DMS 273 treated with DMSO at 0.1 percent for 48 hours (cell line): ENCODE data around the gene RUSC1.
"Not testable (repeated sequence)": the region's sequence is repeated elsewhere in the genome, so short reads cannot be mapped to it uniquely, and the experiment has no call there.

Experiments used
- DNase-seq: peaks from one replicate; lab custom pipeline; 2025; lab: John Stamatoyannopoulos, UW

Gene RUSC1

DNA sequence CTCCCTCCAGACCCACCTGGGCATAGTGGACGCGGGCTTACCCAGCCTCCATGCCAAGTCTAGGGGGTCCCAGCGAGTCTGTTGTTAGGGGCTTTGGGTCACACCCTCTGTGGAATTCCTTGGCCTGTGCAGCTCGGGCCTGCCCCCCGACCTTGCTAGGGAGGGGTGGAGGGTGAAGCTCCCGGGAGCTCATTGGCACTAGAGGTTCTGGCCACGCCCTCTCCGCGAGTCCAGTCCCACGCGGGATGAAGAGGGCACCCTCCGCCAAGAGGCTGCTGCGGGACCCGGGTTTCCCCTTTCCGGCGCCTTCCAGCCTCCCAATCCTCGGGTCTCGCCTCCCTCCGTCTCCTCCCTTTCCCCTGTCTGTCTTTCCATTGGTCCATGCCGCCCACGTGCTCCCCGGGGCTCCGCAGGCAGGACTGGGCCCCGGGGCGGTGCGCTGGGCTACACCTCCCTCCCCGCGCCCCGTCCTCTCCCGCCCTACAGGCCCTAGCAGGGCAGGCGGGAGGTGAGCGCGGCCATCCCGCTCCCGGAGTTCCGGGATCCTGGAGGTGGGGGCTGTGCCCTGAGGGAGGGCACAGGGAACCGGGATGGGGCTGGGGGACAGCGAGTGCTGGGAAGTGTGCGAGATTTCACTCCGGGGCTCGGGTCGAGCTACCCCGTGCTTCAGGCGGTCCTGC lies 3.5 kb downstream of the RUSC1 start:
- peak; percentile 96 for DNase-seq

DNA sequence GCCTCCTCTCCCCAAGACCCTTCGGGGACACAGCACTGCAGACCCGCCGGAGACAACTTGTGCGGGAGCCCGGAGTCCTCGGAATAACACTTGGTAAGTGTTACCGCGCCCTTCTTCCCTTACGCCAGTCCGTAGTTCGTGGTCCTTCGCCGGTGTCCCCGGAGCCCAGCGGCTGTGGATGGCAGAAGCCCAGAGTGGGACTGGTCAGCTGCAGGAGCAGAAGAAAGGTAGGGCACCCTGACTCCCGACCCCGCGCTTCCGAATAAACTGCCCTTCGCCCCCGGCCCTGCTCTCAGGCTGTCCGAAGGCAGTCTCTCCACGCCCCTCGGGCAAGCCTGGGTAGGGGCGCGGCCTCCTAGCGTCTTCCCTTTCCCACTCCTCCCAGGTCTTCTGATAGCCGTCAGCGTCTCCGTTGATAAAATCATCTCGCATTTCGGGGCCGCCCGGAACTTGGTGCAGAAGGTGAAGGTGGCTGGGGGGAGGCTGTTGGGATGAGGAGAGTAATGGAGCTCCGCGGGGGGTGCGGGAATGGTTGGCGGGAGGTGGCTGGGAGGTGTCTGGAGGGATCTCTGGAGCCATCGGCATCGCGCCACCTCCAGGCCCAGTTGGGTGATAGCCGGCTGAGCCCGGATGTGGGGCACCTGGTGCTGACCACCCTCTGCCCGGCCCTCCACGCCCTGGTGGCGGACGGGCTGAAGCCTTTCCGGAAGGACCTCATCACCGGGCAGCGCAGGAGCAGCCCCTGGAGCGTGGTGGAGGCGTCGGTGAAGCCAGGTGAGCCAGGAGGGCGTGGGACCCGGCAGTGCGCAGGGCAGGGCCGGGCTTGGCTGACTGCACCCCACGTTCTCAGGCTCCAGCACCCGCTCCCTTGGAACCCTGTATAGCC lies 4.3 kb downstream of the RUSC1 start:
- peak; percentile 60 for DNase-seq

DNA sequence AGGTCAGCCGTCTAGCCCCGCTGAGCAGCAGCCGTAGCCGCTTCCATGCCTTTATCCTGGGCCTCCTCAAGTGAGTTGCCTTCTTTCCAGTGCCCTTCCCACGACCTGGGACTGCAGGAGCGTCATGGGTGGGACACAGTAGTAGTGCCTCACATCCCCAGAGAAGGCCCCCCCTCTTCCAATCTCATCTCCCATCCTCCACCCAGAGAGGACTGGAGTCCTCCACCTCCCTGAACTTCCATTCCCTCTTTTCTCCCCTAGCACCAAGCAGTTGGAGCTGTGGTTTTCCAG lies 4.9 kb downstream of the RUSC1 start:
- DNase-seq, result no peak

DNA sequence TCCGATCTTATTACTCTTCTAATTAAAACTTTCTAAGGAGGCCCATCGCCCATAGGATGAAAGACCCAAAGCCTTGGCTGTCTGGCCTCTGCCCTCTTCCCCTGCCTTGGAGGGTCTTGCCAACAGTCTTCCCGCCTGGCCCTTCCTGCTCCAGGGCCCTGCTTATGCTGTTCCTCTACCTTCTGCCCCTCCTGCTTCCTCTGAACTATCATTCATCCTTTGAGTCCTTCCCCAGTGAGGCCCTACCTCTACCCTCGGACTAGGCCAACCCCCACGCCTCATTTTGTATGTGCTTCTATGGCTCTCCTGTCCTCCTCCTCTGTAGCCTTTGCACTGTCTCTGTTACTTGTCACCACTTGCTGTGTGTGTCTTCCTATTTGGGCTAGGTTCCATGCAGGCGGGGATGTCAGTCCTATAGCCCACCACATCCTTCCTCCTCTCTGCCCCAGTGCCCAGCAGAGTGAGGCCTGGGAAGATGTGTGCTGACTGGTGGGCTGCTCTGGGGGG lies 5.4 kb downstream of the RUSC1 start:
- DNase-seq, result no peak

DNA sequence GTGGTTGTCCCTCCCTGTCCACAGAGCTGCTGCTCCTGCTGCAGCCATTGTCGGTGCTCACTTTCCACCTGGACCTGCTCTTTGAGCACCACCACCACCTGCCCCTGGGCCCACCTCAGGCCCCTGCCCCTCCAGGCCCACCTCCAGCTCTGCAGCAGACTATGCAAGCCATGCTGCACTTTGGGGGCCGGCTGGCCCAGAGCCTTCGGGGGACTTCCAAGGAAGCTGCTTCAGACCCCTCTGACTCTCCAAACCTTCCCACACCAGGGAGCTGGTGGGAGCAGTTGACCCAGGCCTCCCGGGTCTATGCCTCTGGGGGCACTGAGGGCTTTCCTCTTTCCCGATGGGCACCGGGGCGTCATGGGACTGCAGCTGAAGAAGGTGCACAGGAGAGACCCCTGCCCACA lies 5.9 kb downstream of the RUSC1 start:
- no peak for DNase-seq

DNA sequence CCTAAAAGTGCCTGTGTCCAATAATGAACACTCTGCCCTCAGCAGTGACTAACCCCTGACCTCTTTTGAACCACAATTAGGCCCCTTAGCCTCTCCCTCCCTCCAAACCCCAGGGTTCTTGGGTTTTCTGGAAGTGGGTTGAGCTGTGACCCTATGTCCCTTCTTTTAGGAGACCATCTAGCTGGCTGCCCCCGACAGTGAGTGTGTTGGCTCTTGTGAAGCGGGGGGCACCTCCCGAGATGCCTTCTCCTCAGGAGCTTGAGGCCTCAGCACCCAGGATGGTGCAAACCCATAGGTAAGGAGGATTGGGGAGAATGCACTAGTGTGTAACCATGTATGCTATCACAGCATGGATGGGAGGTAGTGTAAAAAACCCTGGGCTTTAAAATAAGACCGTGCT lies 7.3 kb downstream of the RUSC1 start:
- DNase-seq, result no peak

DNA sequence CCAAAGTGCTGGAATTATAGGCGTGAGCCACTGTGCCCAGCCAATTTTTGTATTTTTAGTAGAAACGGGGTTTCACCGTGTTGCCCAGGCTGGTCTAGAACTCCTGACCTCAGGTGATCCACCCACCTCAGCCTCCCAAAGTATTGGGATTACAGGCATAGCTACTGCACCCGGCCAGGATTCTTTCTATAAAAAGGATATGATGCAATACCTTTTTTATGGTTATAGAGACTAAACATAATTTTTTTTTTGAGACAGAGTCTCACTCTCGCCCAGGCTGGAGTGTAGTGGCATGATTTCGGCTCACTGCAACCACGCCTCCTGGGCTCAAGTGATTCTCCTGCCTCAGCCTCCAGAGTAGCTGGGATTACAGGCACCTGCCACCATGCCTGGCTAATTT lies 8.2 kb downstream of the RUSC1 start:
- DNase-seq, result not testable (repeated sequence)

DNA sequence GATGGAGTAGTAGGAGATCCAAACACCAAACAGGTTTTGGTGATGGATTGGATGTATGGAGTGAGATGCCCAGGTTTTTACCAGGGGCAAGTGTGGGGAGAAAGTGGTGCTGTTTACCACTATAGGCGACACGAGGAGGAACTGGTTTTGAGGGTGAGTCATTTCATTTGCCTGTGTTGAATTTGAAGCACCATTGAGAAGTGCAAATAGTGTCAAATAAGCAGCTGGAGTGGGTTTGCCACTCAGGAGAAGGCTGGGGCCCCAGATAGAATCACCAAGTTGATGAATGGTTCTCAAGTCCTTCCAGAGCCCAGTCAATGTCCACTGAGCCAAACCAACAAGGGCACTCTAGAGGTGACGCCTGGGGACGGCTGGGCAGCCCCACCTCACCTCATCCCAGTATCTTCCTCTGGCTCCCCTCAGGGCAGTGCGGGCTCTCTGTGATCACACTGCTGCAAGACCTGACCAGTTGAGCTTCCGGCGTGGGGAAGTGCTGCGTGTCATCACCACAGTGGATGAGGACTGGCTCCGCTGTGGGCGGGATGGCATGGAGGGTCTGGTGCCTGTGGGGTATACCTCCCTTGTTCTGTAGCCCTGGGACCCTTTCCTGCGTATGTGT lies 9.4 kb downstream of the RUSC1 start:
- no peak for DNase-seq

DNA sequence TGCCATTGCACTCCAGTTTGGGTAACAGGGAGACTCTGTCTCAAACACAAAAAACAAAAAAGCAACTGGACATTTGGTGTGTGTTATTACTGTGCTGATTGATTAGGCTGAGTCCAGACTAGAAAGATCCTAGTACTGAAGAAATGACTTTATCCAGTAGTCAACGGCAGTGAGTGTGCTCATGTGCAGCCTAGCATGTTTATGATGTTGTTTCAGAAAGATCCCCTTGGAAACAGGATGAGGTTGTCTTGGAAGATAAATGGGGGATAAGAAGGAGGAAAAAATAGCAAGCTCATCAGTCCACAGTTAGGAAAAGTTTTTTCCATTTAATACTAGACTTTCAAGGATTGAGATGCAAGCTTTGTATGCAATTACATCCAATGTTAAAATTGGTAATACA lies 14.3 kb downstream of the RUSC1 start:
- no peak for DNase-seq

DNA sequence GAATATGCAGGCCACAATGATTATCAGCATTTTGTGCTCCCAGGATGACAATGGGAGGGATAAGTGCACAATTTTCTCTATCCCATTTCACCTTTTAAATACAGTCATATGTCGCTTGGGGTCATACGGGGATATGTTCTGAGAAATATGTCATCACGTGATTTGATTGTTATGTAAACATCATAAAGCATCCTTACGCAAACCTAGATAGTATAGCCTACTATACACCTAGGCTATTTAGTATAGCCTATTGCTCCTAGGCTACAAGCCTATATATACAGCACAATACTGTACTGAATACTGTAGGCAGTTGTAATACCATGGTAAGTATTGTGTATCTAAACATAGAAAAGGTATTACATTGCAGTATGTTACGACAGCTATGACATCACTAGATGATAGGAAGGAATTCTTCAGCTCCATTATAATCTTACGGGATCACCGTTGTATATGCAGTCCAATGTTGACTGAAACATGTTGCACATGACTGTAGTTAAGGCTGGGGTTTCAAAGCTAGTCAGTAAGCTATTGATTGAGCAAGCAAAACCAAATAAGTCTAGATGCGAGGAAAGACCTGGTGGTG lies 18.9 kb downstream of the RUSC1 start:
- no peak for DNase-seq

DNA sequence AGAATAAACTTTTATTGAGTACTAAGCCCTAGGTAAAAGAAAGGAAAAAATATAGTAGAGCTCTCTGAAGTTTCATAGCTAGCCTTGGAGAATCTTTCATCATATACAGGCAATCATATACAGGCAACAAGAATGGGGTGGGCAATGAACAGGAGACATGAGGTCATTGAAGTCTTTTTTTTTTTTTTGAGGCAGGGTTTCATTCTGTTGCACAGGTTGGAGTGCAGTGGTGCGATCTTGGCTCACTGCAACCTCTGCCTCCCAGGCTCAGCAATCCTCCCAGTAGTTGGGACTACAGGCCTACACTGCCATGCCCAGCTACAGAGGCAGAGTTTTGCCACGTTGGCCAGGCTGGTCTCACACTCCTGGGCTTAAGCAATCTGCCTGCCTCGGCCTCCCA lies 22.1 kb downstream of the RUSC1 start:
- no peak for DNase-seq

DNA sequence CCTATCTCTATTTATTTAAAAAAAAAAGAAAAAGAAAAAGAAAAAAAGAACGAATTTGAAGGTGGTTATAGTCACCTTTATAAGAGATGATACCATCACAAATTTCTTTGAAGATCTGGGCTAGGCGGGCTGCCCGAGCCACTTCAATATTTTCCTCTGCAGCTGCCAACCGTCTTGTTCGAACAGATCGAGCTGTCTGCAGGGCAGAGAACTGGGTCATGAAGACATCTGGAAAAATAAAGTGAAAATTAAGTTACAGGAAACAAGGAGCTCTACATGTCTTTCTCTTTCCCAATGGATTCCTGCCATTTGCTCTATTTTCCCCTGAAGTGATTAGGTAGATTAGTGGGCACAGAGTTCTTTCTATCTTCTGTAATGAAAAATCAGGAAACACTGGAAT lies 31.9 kb downstream of the RUSC1 start:
- no peak for DNase-seq

DNA sequence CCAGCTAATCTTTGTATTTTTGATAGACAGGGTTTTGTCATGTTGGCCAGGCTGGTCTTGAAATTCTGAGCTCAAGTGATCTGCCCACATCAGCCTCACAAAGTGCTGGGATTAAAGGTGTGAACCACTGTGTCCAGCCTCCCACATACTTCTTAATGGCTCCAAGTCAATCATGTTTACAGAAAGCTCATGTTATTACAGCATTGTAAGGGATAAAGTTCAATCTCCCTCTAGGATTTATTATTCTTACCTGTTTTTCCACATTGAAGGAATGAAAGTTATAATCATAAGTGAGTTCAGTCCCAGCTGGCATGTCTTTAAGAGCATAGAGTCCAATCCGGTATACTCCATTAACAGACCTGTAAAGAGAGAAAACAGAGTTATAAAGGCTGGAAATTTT lies 39.4 kb downstream of the RUSC1 start:
- DNase-seq, result no peak

DNA sequence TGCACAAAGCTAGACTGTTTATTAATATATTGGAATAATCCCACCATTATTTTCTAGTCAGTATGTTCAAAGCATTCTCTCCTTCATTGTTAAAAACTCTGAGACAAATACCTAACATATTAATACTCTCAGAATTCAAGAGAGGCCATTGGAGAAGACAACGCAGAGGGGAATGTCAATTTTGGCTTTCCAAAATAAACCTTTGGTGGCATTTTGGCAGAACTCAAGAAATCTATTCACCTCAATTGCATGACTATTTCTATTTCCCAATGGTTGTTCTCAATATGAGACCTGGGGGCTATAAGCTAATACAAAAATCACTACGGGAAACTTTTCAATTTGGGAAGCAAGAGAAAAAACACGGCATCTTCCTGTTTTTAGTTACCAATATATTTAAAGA lies 58.5 kb downstream of the RUSC1 start:
- DNase-seq, result no peak

DNA sequence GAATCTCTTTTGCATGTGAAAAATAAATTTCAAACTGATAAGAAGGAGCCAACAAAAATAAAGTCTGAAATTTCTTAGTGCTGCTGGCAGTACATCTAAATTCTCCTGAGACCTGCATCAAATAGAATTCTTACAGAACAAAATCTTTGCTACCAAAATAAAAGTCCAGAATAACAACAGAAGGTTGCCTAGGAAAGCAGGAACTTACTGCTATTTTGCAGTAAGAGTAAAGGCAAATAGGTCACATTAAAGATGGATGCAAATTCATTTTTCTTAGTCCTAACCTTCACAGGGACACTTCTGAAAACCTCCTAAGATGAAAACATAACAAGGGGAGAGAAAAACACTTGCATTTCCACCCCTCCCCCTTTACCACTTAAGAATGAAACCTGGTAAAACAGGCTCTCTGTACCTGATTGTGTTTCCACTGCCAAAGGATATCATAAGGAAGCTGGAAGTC lies 59.0 kb downstream of the RUSC1 start:
- DNase-seq, result no peak
